Measurements from ENCODE around the gene ECE1.

- TF ChIP-seq CTCF (IDR thresholded peaks at IDR 0.05; ENCODE audit: extremely low read depth in 1 of 2, insufficient read depth in 1 of 2, low read depth in 1 of 2, low read length in 2 of 2) (no peak), EZH2 (IDR thresholded peaks at IDR 0.05; ENCODE audit: borderline replicate concordance, low read depth, low read length, severe bottlenecking) (no peak), POLR2AphosphoS5 (IDR thresholded peaks at IDR 0.05; ENCODE audit: insufficient read depth, low read depth, low read length) (peak; percentile 46), POLR2A (IDR thresholded peaks at IDR 0.05; ENCODE audit: low read depth, low read length) (no peak)
- TF ChIP-seq, protein P1, sequence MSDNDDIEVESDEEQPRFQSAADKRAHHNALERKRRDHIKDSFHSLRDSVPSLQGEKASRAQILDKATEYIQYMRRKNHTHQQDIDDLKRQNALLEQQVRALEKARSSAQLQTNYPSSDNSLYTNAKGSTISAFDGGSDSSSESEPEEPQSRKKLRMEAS (IDR thresholded peaks at IDR 0.05; ENCODE audit: insufficient read depth, insufficient read length) = peak; percentile 81
Measured at GRCh38 chr1:21280482-21280881, 9.8 kb downstream of the ECE1 start.
